C1 segment of cervical spinal cord (tissue), 14 donors: ENCODE results near the gene CASP4.

Experiments
- DNase-seq, 14 donors: peaks; one replicate each; lab custom pipeline; 2025; lab: John Stamatoyannopoulos, UW

The CASP4 gene

DNA sequence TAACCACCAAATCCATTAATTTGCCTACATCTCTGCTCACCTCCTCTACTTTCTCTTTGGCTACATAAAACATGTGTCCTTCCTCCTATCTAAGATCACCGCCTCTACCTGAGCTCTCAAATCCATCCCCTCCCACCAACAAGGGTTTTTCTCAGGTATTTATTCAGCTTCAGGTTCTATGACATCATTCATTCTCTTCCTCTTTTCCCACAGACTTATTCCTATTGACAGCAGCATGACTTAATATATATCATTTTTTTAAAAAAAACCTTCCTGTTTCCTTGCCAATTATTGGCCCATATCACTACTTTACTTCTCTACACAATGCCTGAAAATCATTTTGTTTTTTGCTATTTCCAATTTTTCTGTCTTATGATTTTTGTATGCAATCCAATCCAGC lies 74.5 kb downstream of the CASP4 start:
- no peak for DNase-seq
